ENCODE measurements around the gene ZNF541.

ZNF541 gene

GRCh38 chr19:47541518-47541917 is 31.4 kb downstream of the ZNF541 start:
- Histone ChIP-seq H3K4me1 (ENCODE audit: insufficient read depth, low read length) (no peaks in the 10 kb centered on the region; the same call in 1 of the 2 replicates), H3K9ac (ENCODE audit: low read depth, low read length) (no peak overlapping the region), H3K36me3 (ENCODE audit: insufficient read depth, low read length) (no peaks in the 10 kb centered on the region), H3K9me3 (ENCODE audit: control insufficient read depth, insufficient read depth, low read length) (no peaks in the 10 kb centered on the region)

DNA sequence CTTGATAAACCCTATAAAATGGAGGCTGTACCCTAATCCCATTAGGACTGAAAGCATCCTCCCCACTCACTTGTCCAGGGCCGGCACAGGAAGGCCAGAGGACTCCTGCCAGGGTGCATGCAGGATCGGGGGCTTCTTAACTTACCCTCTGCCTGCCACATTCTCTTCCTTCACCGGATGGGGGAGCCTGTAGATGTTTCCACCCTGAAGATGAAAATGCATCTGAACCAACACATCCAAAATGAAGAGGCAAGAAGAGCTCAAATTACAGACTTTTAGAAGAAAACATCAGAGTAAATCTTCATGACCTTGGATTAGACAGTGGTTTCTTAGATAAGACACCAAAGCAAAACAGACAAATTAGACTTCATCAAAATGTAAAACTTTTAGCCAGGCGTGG is 32.2 kb downstream of the ZNF541 start:
- no peak overlapping the region for H3K9ac ChIP-seq (ENCODE audit: low read depth, low read length)
- H3K9me3 ChIP-seq (ENCODE audit: control insufficient read depth, insufficient read depth, low read length) = no peaks in the 10 kb centered on the region
- no peaks in the 10 kb centered on the region; the same call in 1 of the 2 replicates for H3K4me1 ChIP-seq (ENCODE audit: insufficient read depth, low read length)
- no peaks in the 10 kb centered on the region for H3K36me3 ChIP-seq (ENCODE audit: insufficient read depth, low read length)

- H3K36me3 ChIP-seq (ENCODE audit: insufficient read depth, low read length) = no peaks in the 10 kb centered on the region
- no peaks in the 10 kb centered on the region; the same call in 1 of the 2 replicates for H3K4me1 ChIP-seq (ENCODE audit: insufficient read depth, low read length)
- H3K9me3 ChIP-seq (ENCODE audit: control insufficient read depth, insufficient read depth, low read length) = peaks cover 5% of the 10 kb centered on the region
- no peak overlapping the region for H3K9ac ChIP-seq (ENCODE audit: low read depth, low read length)
These were observed 33.1 kb downstream of the ZNF541 start for GRCh38 chr19:47539747-47540311.

DNA sequence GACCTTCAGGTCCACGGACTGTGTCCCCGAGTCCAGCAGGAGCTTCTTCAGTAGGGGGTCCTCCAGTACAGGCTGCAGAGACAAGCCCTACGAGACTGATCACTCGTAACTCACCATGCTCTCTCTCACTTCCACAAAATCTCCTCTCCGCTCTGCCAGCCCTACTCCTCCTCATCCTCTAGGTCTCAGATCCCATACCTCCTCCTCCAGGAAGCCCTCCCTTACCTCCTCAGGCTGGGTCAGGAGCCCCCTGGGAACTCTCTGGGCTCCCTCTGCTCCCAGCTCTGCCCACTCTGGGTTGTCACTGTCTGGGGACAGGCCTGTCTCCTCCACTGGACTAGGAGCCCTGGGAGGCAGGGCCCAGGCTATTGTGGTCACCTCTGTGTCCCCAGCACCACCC is 34.1 kb downstream of the ZNF541 start:
- no peak overlapping the region for H3K9ac ChIP-seq (ENCODE audit: low read depth, low read length)
- H3K9me3 ChIP-seq (ENCODE audit: control insufficient read depth, insufficient read depth, low read length) = peaks cover 5% of the 10 kb centered on the region
- H3K36me3 ChIP-seq (ENCODE audit: insufficient read depth, low read length) = no peaks in the 10 kb centered on the region
- H3K4me1 ChIP-seq (ENCODE audit: insufficient read depth, low read length) = no peaks in the 10 kb centered on the region; the same call in 1 of the 2 replicates

- H3K9ac ChIP-seq (ENCODE audit: low read depth, low read length) = no peak overlapping the region
- no peaks in the 10 kb centered on the region for H3K36me3 ChIP-seq (ENCODE audit: insufficient read depth, low read length)
- H3K9me3 ChIP-seq (ENCODE audit: control insufficient read depth, insufficient read depth, low read length) = peaks cover 5% of the 10 kb centered on the region
- no peaks in the 10 kb centered on the region; the same call in 1 of the 2 replicates for H3K4me1 ChIP-seq (ENCODE audit: insufficient read depth, low read length)
These were observed 35.5 kb downstream of the ZNF541 start for GRCh38 chr19:47537493-47537892.

DNA sequence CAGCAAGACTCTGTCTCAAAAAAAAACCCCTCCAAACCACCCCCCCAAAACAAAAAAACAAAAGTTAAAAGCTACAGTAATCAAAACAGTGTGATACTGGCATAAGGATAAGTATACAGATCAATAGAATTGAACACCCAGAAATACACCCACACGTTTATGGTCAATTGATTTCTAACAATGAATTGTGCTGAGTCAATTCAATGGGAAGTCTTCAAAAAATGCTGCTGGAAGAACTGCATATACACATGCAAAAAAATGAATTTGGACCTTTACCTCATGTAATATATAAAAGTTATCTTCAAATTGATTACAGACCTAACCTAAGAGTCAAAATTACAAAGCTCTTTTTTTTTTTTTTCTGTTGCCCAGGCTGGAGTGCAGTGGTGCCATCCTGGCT is 38.3 kb downstream of the ZNF541 start:
- no peaks in the 10 kb centered on the region for H3K36me3 ChIP-seq (ENCODE audit: insufficient read depth, low read length)
- H3K4me1 ChIP-seq (ENCODE audit: insufficient read depth, low read length) = no peaks in the 10 kb centered on the region
- peaks cover 5% of the 10 kb centered on the region for H3K9me3 ChIP-seq (ENCODE audit: control insufficient read depth, insufficient read depth, low read length)
- no peak overlapping the region for H3K9ac ChIP-seq (ENCODE audit: low read depth, low read length)

DNA sequence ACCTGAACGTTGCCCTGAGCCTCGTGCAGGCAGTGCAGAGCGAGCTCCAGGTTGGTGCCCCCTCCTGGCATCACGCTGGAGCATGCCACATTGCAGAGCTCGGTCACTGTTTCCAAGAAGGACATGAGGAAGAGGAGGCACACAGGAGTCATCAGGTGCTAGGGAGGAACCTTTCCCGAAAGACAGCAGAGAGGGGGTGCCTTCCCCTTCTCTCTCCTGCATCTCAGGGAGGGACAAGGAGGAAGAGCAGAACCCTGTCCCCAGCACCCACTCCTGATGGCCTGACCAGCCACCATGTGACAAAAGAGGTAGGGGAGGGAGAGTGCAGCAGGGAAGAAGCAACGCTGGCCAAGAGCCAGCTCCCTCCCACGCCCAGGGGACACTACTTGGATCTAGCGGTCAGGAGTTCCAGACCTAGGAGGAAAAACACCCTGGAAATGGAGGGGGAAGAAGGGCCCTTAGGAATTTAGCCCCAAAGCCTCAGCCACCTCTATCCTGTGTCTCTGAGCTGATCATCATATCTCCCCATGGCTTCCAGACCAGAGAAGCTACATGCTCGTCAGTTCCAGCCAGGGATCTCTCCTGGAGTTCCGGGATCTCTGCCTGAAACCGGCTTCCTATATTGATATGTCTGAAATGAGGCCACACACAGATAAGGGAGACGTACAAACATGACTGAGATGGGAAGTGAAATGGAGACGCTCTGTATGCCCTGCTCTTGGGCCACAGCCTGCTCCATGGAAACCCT is 41.1 kb downstream of the ZNF541 start:
- Histone ChIP-seq H3K9me3 (ENCODE audit: control insufficient read depth, insufficient read depth, low read length) (peaks cover 5% of the 10 kb centered on the region), H3K36me3 (ENCODE audit: insufficient read depth, low read length) (no peaks in the 10 kb centered on the region), H3K9ac (ENCODE audit: low read depth, low read length) (no peak overlapping the region), H3K4me1 (ENCODE audit: insufficient read depth, low read length) (no peaks in the 10 kb centered on the region)

DNA sequence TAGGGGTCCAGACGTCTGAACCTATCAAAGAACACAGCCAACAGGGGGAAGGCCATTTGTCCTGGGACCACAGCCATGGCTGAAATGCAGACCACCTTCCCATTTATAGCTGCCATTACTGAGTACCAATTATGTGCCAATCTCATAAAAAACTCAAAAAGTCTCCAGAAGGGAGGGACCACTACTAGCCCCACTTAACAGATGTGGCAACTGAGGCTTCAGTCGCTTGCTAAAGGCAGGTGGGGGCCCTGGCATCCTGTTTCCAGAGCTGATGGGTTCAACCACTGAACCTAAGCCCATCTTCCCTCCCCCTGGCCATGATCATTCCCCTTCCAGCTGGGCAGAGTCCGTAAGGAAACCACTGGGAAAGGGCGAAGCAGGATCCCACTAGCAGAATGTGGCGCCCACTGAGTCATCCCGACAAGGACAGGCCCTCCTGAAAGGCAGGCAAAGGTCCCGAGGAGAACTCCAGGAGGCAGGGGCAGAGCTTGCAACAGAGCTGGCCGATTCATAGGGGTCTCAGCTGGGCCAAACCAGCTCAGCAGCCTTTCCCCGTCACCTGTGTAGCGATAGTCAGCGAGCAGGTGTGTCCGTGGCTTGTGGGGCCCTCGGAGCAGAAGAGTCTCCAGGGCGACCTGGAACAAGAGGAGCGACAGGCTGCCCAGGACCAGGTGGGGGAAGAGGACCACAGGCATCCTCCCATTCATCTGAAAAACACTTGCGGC is 43.8 kb downstream of the ZNF541 start:
- H3K9me3 ChIP-seq (ENCODE audit: control insufficient read depth, insufficient read depth, low read length) = no peaks in the 10 kb centered on the region
- no peaks in the 10 kb centered on the region for H3K4me1 ChIP-seq (ENCODE audit: insufficient read depth, low read length)
- no peaks in the 10 kb centered on the region for H3K36me3 ChIP-seq (ENCODE audit: insufficient read depth, low read length)
- H3K9ac ChIP-seq (ENCODE audit: low read depth, low read length) = no peak overlapping the region

GRCh38 chr19:47526798-47527197 is 46.1 kb downstream of the ZNF541 start:
- H3K9me3 ChIP-seq (ENCODE audit: control insufficient read depth, insufficient read depth, low read length) = no peaks in the 10 kb centered on the region
- H3K4me1 ChIP-seq (ENCODE audit: insufficient read depth, low read length) = peaks cover 2% of the 10 kb centered on the region; the same call in 1 of the 2 replicates
- no peaks in the 10 kb centered on the region for H3K36me3 ChIP-seq (ENCODE audit: insufficient read depth, low read length)
- no peak overlapping the region for H3K9ac ChIP-seq (ENCODE audit: low read depth, low read length)

DNA sequence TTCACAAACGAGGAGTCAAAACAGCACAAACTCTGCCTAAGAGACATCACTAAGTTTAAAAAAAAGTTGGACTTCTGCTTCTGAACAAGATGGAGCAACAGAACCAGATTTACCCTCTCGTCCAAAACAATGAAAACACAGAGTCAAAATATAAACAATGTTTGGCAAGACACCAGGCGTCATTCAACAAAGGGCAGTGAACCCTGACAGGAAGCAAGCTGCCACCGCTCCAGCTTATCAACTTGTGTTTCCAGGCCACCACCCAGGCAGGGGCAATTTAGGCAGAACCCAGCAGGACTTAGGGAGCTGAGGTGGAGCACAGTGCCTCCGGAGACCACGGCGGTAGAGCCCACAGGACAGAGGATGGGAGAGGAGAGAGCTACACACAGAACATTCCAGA is 49.5 kb downstream of the ZNF541 start:
- H3K4me1 ChIP-seq (ENCODE audit: insufficient read depth, low read length) = peaks cover 21% of the 10 kb centered on the region; the same call in 1 of the 2 replicates
- H3K9me3 ChIP-seq (ENCODE audit: control insufficient read depth, insufficient read depth, low read length) = no peaks in the 10 kb centered on the region
- no peaks in the 10 kb centered on the region for H3K36me3 ChIP-seq (ENCODE audit: insufficient read depth, low read length)
- no peak overlapping the region for H3K9ac ChIP-seq (ENCODE audit: low read depth, low read length)

Measured in ES-I3 (cell line).